NCI-H2081 (cell line): ENCODE results near the gene CTPS2.
A peak's percentile ranks its signal among the peaks of the same experiment; 100 is the strongest.
"Not testable (repeated sequence)": the region's sequence is repeated elsewhere in the genome, so short reads cannot be mapped to it uniquely, and the experiment has no call there.

Source experiments
- DNase-seq, 2 experiments: peaks; one replicate each; lab custom pipeline; 2025; lab: John Stamatoyannopoulos, UW

Gene CTPS2, protein sequence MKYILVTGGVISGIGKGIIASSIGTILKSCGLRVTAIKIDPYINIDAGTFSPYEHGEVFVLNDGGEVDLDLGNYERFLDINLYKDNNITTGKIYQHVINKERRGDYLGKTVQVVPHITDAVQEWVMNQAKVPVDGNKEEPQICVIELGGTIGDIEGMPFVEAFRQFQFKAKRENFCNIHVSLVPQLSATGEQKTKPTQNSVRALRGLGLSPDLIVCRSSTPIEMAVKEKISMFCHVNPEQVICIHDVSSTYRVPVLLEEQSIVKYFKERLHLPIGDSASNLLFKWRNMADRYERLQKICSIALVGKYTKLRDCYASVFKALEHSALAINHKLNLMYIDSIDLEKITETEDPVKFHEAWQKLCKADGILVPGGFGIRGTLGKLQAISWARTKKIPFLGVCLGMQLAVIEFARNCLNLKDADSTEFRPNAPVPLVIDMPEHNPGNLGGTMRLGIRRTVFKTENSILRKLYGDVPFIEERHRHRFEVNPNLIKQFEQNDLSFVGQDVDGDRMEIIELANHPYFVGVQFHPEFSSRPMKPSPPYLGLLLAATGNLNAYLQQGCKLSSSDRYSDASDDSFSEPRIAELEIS

DNA sequence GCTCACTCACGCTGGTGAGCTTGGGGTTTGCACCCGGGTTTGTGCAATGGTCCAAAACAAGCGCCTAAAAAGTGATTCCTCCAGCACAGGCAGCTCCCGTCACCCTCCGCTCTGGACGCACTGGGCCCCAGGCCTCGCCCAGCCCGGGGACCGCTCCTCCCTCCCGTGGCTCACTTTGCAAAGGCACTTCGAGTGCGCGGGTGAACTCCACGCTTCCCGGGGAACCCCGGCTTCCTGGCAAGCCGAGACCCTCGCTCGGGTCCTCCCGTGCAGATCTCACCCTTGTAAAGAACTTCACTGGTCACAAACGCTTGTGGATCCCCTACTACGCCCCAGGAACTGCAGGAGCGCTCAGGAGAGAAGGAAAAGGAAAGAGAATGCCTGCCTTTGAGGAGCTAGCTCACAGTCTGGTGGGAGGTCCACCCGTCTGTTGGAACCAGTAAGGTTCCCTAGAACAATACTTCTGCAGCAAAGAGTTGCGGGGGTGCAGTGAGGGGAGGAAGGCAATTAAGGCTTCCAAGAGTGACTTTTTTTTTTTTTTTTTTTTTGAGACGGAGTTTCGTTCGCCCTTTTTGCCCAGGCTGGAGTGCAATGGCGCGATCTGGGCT, at the start of gene CTPS2:
Gene CTPS2 (minus strand): TSS at position 122 of the 608 bp plus-strand sequence. CDS start 9,767 bp downstream, outside the sequence.
- DNase-seq: peak; percentile 53 to 65

- DNase-seq: not testable (repeated sequence)
Measured at GRCh38 chrX:16761500-16761899, 49.0 kb upstream of the CTPS2 start.

DNA sequence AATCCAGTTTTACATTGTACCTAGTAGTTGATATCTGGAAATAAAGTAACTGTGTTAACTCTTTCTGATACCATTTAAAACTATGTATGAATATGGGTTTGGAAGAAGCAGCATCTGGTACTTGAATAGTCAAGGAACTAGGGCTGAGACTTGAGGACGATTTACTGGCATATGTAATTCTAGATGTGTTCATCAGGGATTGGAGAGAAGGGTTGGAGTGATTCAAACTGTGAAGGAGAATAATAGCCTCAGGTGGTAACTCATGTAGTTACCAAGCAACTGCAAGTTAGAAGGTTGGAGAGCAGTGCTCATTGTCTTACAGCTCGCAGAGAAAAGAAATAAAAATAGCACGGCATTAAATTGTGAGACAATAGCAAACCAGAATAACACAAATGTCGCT, 44.3 kb upstream of the CTPS2 start:
- no peak for DNase-seq

- DNase-seq: no peak
Measured at GRCh38 chrX:16754019-16754418, 41.5 kb upstream of the CTPS2 start.

- no peak for DNase-seq
Measured at GRCh38 chrX:16750136-16750535, 37.7 kb upstream of the CTPS2 start.

DNA sequence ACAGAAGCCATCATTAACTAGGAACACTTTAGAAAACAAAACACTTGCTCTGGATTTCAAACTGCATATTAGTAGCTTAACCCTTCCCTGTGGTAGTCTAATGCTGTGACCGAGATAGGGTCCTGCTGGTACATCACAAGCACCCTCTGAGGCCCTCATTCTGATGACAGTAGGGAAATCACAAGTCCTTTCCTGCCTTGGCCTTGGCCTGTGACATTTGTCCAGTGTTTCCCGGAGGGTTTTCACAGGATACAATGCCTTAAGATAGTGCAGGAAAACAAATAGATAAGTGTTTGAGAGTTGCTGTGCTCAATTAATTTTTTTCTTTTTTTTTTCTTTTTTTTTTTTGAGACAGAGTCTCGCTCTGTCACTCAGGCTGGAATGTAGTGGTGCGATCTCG, 36.0 kb upstream of the CTPS2 start:
- no peak for DNase-seq

DNA sequence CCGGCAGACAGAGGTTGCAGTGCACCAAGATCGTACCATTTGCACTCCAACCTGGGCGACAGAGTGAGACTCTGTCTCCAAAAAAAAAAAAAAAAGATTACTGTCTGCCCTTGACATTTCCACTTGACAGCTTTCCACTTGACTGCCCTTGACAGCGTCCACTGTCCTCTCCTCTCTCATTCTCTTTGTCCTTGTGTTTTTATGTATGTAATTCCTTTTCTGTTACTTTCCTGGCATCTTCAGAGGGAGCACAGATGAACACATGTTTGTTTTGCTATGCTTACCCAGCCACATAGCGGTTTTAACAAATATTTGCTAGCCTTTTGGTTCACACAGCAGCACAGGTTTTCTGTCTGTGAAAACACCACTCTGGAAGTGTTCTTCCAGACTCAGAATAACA, 33.2 kb upstream of the CTPS2 start:
- DNase-seq: no peak

- no peak for DNase-seq
Measured at GRCh38 chrX:16745102-16745501, 32.6 kb upstream of the CTPS2 start.

- DNase-seq: no peak
Measured at GRCh38 chrX:16743604-16744325, 31.3 kb upstream of the CTPS2 start.

DNA sequence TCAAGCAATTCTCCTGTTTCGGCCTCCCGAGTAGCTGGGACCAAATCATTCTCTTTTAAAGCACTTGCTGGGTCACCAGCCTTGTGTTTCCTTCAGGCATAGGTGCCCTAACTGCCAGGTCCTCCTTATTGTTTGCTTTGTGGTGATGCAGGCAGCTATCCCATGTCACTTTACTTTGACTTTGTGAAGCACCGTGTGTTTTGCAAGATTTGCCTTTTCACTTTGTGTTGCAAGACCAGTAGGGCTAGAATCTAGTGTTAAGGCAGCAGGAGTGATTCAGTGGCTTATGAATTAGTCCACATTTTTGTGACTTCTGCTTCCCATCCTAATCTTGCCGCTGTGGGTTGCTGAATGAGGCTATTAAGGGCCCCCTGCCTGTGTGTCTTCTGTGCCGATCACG, 27.1 kb upstream of the CTPS2 start:
- DNase-seq: no peak

- no peak for DNase-seq
Measured at GRCh38 chrX:16737024-16737423, 24.6 kb upstream of the CTPS2 start.

DNA sequence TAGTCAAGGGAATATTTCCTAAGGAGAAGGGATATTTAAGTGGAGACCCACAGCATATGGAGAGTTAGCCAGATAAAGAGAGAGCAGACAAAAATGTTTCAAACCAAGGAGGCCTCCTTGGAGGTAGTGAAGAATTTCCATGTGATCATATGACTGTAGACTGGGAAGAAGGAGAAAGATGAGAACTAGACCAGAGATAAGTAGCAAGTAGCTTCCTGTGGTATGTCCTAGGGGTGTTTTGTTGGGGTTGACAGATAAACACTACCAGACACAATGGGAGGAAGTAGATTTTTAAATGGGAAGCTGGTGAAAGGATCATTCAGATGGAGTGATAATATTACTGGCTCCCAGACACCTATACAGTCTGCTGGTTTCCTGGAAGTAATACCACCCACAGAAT, 20.5 kb upstream of the CTPS2 start:
- DNase-seq: no peak

- DNase-seq: no peak
Measured at GRCh38 chrX:16730450-16730849, 18.0 kb upstream of the CTPS2 start.

- DNase-seq: no peak
Measured at GRCh38 chrX:16727637-16728036, 15.2 kb upstream of the CTPS2 start.

- not testable (repeated sequence) for DNase-seq
Measured at GRCh38 chrX:16726347-16726988, 14.0 kb upstream of the CTPS2 start.

- DNase-seq: no peak
Measured at GRCh38 chrX:16725072-16725471, 12.6 kb upstream of the CTPS2 start.

DNA sequence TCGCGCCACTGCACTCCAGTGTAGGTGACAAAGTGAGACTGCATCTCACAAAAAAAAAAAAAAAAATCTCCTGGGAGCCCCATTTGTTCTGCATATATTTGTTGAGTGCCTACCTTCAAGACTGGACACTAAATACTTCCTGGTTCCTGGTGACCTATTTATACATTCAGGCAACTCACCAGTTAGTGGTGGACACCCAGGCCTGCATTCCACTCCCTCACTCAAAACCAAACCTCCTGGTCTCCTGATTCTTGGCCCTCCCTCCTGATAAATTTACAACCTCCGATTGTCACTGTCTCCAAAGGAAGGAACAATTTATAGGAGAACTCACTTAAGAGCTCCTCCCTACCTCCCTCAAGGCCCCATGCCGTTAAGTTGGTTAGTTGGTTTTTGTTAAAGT, 10.0 kb upstream of the CTPS2 start:
- no peak for DNase-seq

DNA sequence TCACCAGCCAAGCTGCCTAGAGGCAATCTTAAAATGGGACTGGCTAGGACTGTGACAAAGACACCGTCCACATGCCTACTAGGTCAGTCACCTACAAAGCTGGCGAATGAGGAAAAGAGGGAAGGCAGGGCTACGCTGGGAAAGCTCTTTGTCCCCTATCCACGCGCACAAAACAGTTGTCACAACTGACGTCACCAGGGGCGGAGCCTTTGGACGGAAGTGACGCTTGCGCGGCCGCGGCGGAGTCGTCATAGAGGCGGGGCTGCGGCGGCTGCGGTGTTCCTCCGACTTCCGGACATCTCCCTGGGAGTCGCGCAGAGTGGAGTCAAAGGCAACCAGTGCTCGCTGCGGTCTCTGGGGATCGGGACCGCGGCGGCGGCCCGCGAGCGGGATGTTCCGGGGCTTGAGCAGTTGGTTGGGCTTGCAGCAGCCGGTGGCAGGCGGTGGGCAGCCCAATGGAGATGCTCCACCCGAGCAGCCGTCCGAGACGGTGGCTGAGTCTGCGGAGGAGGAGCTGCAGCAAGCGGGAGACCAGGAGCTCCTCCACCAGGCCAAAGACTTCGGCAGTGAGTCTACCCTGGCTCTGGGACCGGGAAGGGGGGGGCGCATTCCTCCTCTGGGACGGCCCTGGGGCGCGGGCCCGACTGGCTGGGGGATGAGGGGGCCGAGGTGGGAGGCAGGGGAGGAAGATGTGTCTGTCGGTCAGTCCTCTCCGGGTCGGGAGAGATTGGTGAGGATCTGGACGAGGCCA, 7.0 kb upstream of the CTPS2 start, which contains the start of gene SYAP1:
Gene SYAP1 (plus strand): TSS at position 279 of the 751 bp plus-strand sequence. CDS start 113 bp downstream, at position 392.
- peak; percentile 97 to 98 for DNase-seq

DNA sequence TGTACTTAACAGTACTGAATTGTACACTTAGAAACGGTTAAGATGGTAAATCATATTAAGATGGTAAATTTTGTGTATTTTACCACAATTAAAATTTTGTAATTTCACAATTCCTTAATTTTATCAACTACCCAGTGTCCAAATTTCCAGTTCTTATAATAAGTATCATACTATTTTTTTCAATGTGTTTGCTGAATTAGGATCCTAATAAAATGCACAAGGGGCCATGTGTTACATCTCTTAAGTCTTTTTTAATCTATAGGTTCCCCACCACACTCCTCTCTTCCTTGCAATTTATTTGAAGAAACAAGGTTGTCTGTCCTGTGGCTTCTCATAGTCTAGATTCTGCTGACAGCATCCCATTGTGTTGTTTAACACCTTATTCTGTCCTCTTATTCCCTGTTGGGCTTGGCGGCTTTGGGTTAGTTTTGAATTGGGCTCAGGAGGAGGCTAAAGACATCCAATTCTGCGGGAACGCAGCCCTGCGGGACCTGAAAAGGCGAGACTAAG, 6.4 kb upstream of the CTPS2 start:
- no peak for DNase-seq

DNA sequence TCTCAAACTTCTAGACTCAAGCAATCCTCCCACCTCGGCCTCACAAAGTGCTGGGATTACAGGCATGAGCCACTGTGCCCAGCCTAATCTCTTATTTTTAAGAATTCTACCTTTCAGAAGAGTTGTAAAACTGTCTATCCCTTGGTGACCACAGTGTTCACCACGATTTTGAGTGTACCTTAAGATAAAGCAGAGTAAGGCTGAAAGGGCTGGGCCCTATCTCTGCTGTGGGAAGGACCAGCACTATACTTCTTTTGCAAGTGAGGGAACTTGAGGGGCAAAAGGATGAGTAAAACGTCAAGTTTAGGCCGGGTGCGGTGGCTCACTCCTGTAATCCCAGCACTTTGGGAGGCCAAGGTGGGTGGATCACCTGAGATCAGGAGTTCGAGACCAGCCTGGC, 4.0 kb upstream of the CTPS2 start:
- not testable (repeated sequence) for DNase-seq

- not testable (repeated sequence) for DNase-seq
Measured at GRCh38 chrX:16715638-16716037, 3.2 kb upstream of the CTPS2 start.
